HG02763 (cell line): ENCODE measurements around the gene CDC42BPG.

ENCODE experiments used
- ATAC-seq: cut with Tn5 transposase; IDR thresholded peaks from one replicate; pipeline ENCODE4 v1.9.1; 2021; ENCODE audit warnings: mild to moderate bottlenecking, moderate library complexity; ENCODE audit not compliant: unreplicated experiment

Gene CDC42BPG

GRCh38 chr11:64790205-64791095 is 54.0 kb downstream of the CDC42BPG start:
- no peak for ATAC-seq

GRCh38 chr11:64789331-64790204 is 54.9 kb downstream of the CDC42BPG start:
- no peak for ATAC-seq

- no peak for ATAC-seq
Measured at GRCh38 chr11:64788321-64789215, 55.9 kb downstream of the CDC42BPG start.

- no peak for ATAC-seq
Measured at GRCh38 chr11:64787526-64788320, 56.7 kb downstream of the CDC42BPG start.

GRCh38 chr11:64786308-64786707 is 58.1 kb downstream of the CDC42BPG start:
- no peak for ATAC-seq

- no peak for ATAC-seq
Measured at GRCh38 chr11:64784813-64785581, 59.5 kb downstream of the CDC42BPG start.

GRCh38 chr11:64778473-64779298 is 65.8 kb downstream of the CDC42BPG start, which contains the start of gene SF1:
SF1 (minus strand) TSS chr11:64778542; CDS start chr11:64778392, 150 bp downstream.
- peak; percentile 78 for ATAC-seq

- peak; percentile 16 for ATAC-seq
Measured at GRCh38 chr11:64778223-64778472, 66.3 kb downstream of the CDC42BPG start.

GRCh38 chr11:64777449-64778222 is 66.8 kb downstream of the CDC42BPG start:
- ATAC-seq, result peak; percentile 28

- no peak for ATAC-seq
Measured at GRCh38 chr11:64776875-64777274, 67.6 kb downstream of the CDC42BPG start.

GRCh38 chr11:64776425-64776824 is 68.0 kb downstream of the CDC42BPG start:
- ATAC-seq, result no peak

- no peak for ATAC-seq
Measured at GRCh38 chr11:64774144-64774543, 70.3 kb downstream of the CDC42BPG start.
